H1 (cell line): Measurements from ENCODE around the gene NRXN2. TPM values are rescaled to one million over a fixed set of nuclear protein-coding genes. Genes with fewer than 3 reads are reported as not detected.

Source experiments
- CTCF ChIA-PET: fragments of 300-600 bp; sonication (Branson Sonifier 250); formaldehyde crosslinking; loops from one replicate; lab custom pipeline; 2021; ENCODE audit not compliant: partially characterized antibody; lab: Charles Lee
- POLR2A ChIA-PET: fragments of 300-600 bp; sonication (Branson Sonifier 250); formaldehyde crosslinking; loops from one replicate; lab custom pipeline; 2021; ENCODE audit warnings: inconsistent platforms; ENCODE audit not compliant: partially characterized antibody; lab: Charles Lee
- DNase-seq, 2 experiments: peaks; one replicate each; pipeline versions ENCODE4 v3.0.0 to v3.0.0-alpha.2; 2010 to 2022; ENCODE audit warnings: low spot score in 2 of 2, low read depth in 1 of 2, mixed read lengths in 1 of 2
- FAIRE-seq: peaks from 2 replicates; lab custom pipeline; 2011; peaks lifted over from hg19 to GRCh38; lab: Jason Lieb, UNC
- H2AFZ ChIP-seq: 2 replicates; pipeline ENCODE4 v1.8.1; 2012; ENCODE audit warnings: low read length, inconsistent platforms
- H2AK5ac ChIP-seq: 2 replicates; pipeline ENCODE4 v1.6.1; 2013; ENCODE audit warnings: low read depth, low read length
- H2BK120ac ChIP-seq: replicated peaks from 2 replicates; pipeline ENCODE3; 2013; ENCODE audit warnings: low read depth, low read length, inconsistent platforms
- H2BK12ac ChIP-seq: 2 replicates; pipeline ENCODE4 v1.6.1; 2013; ENCODE audit warnings: low read depth, low read length
- H2BK15ac ChIP-seq: 2 replicates; pipeline ENCODE4 v1.6.1; 2013; ENCODE audit warnings: low read length
- H2BK20ac ChIP-seq: 2 replicates; pipeline ENCODE4 v1.6.1; 2013; ENCODE audit warnings: low read length
- H2BK5ac ChIP-seq: 2 replicates; pipeline ENCODE4 v1.6.1; 2013; ENCODE audit warnings: low read depth, low read length
- H3K14ac ChIP-seq: 2 replicates; pipeline ENCODE4 v1.6.1; 2013; ENCODE audit warnings: inconsistent platforms; ENCODE audit not compliant: insufficient read length
- H3K18ac ChIP-seq: 2 replicates; pipeline ENCODE4 v1.6.1; 2013; ENCODE audit warnings: low read length; ENCODE audit errors: extremely low read depth
- H3K23ac ChIP-seq: 2 replicates; pipeline ENCODE4 v1.6.1; 2013; ENCODE audit warnings: inconsistent platforms; ENCODE audit not compliant: insufficient read length
- H3K23me2 ChIP-seq: 2 replicates; pipeline ENCODE4 v1.6.1; 2013; ENCODE audit warnings: low read depth, low read length
- H3K27ac ChIP-seq: 2 replicates; pipeline ENCODE4 v1.6.1; 2011; ENCODE audit warnings: low read depth, low read length, inconsistent platforms
- H3K27me3 ChIP-seq, 4 experiments: replicated peaks in 1 of 4; 1 replicate in 1 of 4; 2 replicates in 3 of 4; pipeline versions ENCODE4 v1.6.1 to v1.8.1; 2011 to 2013; ENCODE audit warnings: low read length in 3 of 4, mild to moderate bottlenecking in 3 of 4, inconsistent platforms in 2 of 4, mixed read lengths in 2 of 4, moderate library complexity in 1 of 4; ENCODE audit not compliant: control insufficient read depth in 3 of 4, insufficient read depth in 3 of 4; ENCODE audit errors: extremely low read depth in 1 of 4
- H3K36me3 ChIP-seq, 4 experiments: 2 replicates each; pipeline versions ENCODE4 v1.6.1 to v1.8.1; 2011 to 2013; ENCODE audit warnings: mild to moderate bottlenecking in 4 of 4, low read length in 3 of 4, moderate library complexity in 2 of 4, control low read depth in 1 of 4, inconsistent platforms in 1 of 4; ENCODE audit not compliant: insufficient read depth in 4 of 4, control insufficient read depth in 2 of 4
- H3K4ac ChIP-seq: replicated peaks from 2 replicates; pipeline ENCODE3; 2013; ENCODE audit warnings: low read length, low read depth, mixed read lengths, inconsistent platforms; ENCODE audit not compliant: insufficient read length
- H3K4me1 ChIP-seq, 4 experiments: replicated peaks in 1 of 4; 1 replicate in 1 of 4; 2 replicates in 3 of 4; pipeline versions ENCODE4 v1.6.1 to v1.8.1; 2011 to 2013; ENCODE audit warnings: low read length in 3 of 4, inconsistent platforms in 2 of 4, mixed read lengths in 1 of 4; ENCODE audit not compliant: insufficient read depth in 4 of 4, control insufficient read depth in 3 of 4
- H3K4me2 ChIP-seq, 2 experiments: 2 replicates each; pipeline versions ENCODE4 v1.6.1 to v1.8.1; 2011 to 2013; ENCODE audit warnings: low read depth in 2 of 2, low read length in 2 of 2, control low read depth in 1 of 2, inconsistent platforms in 1 of 2, mild to moderate bottlenecking in 1 of 2; ENCODE audit not compliant: insufficient read depth in 1 of 2
- H3K4me3 ChIP-seq, 4 experiments: fragments of 200-600, 300-600 bp in 1 of 4; sonication (generic), shearing (Covaris generic), sonication (Bioruptor Twin) in 1 of 4; 2 replicates each; pipeline versions ENCODE4 v1.5.1 to v1.8.1; 2011 to 2016; ENCODE audit warnings: low read length in 4 of 4, low read depth in 3 of 4, control low read depth in 2 of 4, inconsistent platforms in 2 of 4, mild to moderate bottlenecking in 2 of 4, mixed read lengths in 1 of 4, moderate library complexity in 1 of 4; ENCODE audit not compliant: insufficient read depth in 2 of 4; ENCODE audit errors: extremely low read depth in 1 of 4
- H3K56ac ChIP-seq: replicated peaks from 2 replicates; pipeline ENCODE3; 2013; ENCODE audit warnings: low read depth, mild to moderate bottlenecking, mixed read lengths, low read length, inconsistent platforms; ENCODE audit not compliant: insufficient read length
- H3K79me1 ChIP-seq: 2 replicates; pipeline ENCODE4 v1.6.1; 2013; ENCODE audit warnings: low read depth, low read length, control low read depth
- H3K79me2 ChIP-seq, 2 experiments: 2 replicates each; pipeline versions ENCODE4 v1.6.1 to v1.8.1; 2012 to 2013; ENCODE audit warnings: low read length in 2 of 2, mild to moderate bottlenecking in 2 of 2, inconsistent platforms in 1 of 2; ENCODE audit not compliant: insufficient read depth in 2 of 2, control insufficient read depth in 1 of 2
- H3K9ac ChIP-seq, 4 experiments: replicated peaks in 1 of 4; 1 replicate in 1 of 4; 2 replicates in 3 of 4; pipeline versions ENCODE4 v1.6.1 to v1.8.1; 2011 to 2013; ENCODE audit warnings: low read depth in 3 of 4, low read length in 3 of 4, control low read depth in 2 of 4, mild to moderate bottlenecking in 2 of 4, moderate library complexity in 2 of 4, inconsistent platforms in 1 of 4; ENCODE audit errors: extremely low read depth in 1 of 4
- H3K9me3 ChIP-seq, 2 experiments: 2 replicates each; pipeline versions ENCODE4 v1.6.1 to v1.8.1; 2012 to 2013; ENCODE audit warnings: mild to moderate bottlenecking in 2 of 2, moderate library complexity in 2 of 2, control low read depth in 1 of 2, inconsistent platforms in 1 of 2, low read depth in 1 of 2, low read length in 1 of 2, mixed read lengths in 1 of 2; ENCODE audit not compliant: insufficient read depth in 2 of 2
- H4K20me1 ChIP-seq, 2 experiments: replicated peaks in 1 of 2; 2 replicates each; pipeline versions ENCODE3 to v1.8.1; 2011 to 2013; ENCODE audit warnings: inconsistent platforms in 2 of 2, low read length in 2 of 2, mild to moderate bottlenecking in 1 of 2; ENCODE audit not compliant: insufficient read depth in 2 of 2, control insufficient read depth in 1 of 2
- H4K5ac ChIP-seq: 2 replicates; pipeline ENCODE4 v1.6.1; 2013; ENCODE audit warnings: low read length, low read depth, mixed read lengths, inconsistent platforms; ENCODE audit not compliant: insufficient read length
- H4K8ac ChIP-seq: 2 replicates; pipeline ENCODE4 v1.8.0; 2013; ENCODE audit warnings: mild to moderate bottlenecking, moderate library complexity, low read length, inconsistent platforms; ENCODE audit not compliant: insufficient read depth; ENCODE audit errors: extremely low read depth
- H4K91ac ChIP-seq: replicated peaks from 2 replicates; pipeline ENCODE3; 2013; ENCODE audit warnings: low read length, mixed read lengths, inconsistent platforms; ENCODE audit not compliant: insufficient read length
- POLR2AphosphoS5 ChIP-seq: IDR thresholded peaks from 2 replicates; pipeline ENCODE4 v1.6.1; 2011; ENCODE audit warnings: low read depth, low read length
- TCF12 ChIP-seq: IDR thresholded peaks from 2 replicates; pipeline ENCODE4 v1.6.1; 2011; ENCODE audit warnings: low read depth, mild to moderate bottlenecking, low read length
- WGBS, 2 experiments: shearing (Covaris generic) in 1 of 2; methylation state at CpG; one replicate each; pipeline versions ENCODE4 v1.1.6 to v1.1.7; 2013 to 2015; ENCODE audit warnings: low lambda C conversion rate in 2 of 2, mixed read lengths in 2 of 2, inconsistent platforms in 1 of 2, low coverage in 1 of 2, missing lambda C conversion rate in 1 of 2; ENCODE audit not compliant: insufficient replicate concordance in 2 of 2, insufficient coverage in 1 of 2, insufficient read length in 1 of 2; ENCODE audit errors: extremely low coverage in 1 of 2, missing lambda C conversion rate in 1 of 2; 5-methylcytosine and 5-hydroxymethylcytosine counted together
- polyA plus RNA-seq, 7 experiments: library from polyadenylated mRNA; depleted of rRNA in 3 of 7; stranded (reverse) in 5 of 7; unstranded in 2 of 7; fragments of >200 nt in 5 of 7; fragments of 200-250 nt in 2 of 7; gene quantifications; 1 replicate in 5 of 7; 2 replicates in 1 of 7; 4 replicates in 1 of 7; pipeline versions ENCODE4 v1.2.1 to v1.2.3, GENCODE V29; 2011 to 2013; ENCODE audit warnings: missing spikeins in 2 of 7, mixed read lengths in 2 of 7
- total RNA-seq: library from RNA; stranded (reverse); fragmentation: NEBNext Ultra II Directional; extraction: Animal tissue kit (Norgen Biotek cat#: 25700); gene quantifications from 2 replicates; pipeline ENCODE4 v1.2.1, GENCODE V29; 2021

NRXN2 gene
- total and polyA plus RNA-seq, 2 of the 8 experiments (the other 6 are each of a cell fraction or from before 2014, with no cell fraction given), result 1.3 to 11.5 TPM

- DNase-seq, result no peak
- H4K91ac ChIP-seq, result no peak overlapping the region
- H4K5ac ChIP-seq, result no peak overlapping the region
- no peak overlapping the region for H2BK120ac ChIP-seq
- H3K14ac ChIP-seq, result no peak overlapping the region
- ChIA-PET CTCF (interaction anchor here (23.6 kb wide), 1 partner anchor 24 kb away, joined by 376 read pairs; the partner anchor contains the start of gene RASGRP2), POLR2A (interaction anchor here (1.4 to 42.9 kb wide), 4 partner anchors 4 to 32 kb away, joined by 3 to 1087 read pairs (median 546); partner anchors contain the start of genes PYGM, RASGRP2 and SF1)
- peaks cover 11 to 54% of the 10 kb centered on the region in 2 experiments for H3K79me2 ChIP-seq
- H3K9me3 ChIP-seq, result no peaks in the 10 kb centered on the region
- H2BK5ac ChIP-seq, result no peak overlapping the region
- H3K4me3 ChIP-seq, result no peak overlapping the region
- no peak overlapping the region for H3K27ac ChIP-seq
- H3K9ac ChIP-seq, result no peak overlapping the region
- H2BK15ac ChIP-seq, result no peak overlapping the region
- H4K8ac ChIP-seq, result no peak overlapping the region
- no peak overlapping the region for H2AK5ac ChIP-seq
- no peak overlapping the region for H3K18ac ChIP-seq
- H3K36me3 ChIP-seq, result peaks cover 66 to 100% (median 92%) of the 10 kb centered on the region in 4 experiments
- no peak overlapping the region for H2BK12ac ChIP-seq
- no peaks in the 10 kb centered on the region; a peak in 1 of 7 replicates for H3K27me3 ChIP-seq
- WGBS, 2 experiments, result 97% methylated on average over 6 of the region's 6 CpGs; no CpG with 5 or more reads in 1 of the 2 experiments
- peaks cover 6% of the 10 kb centered on the region for H3K79me1 ChIP-seq
- peaks cover 7 to 26% (median 21%) of the 10 kb centered on the region in 4 experiments for H3K4me1 ChIP-seq
- H3K4ac ChIP-seq, result no peak overlapping the region
- no peak overlapping the region for H2BK20ac ChIP-seq
- no peak overlapping the region for H3K23ac ChIP-seq
- H3K56ac ChIP-seq, result no peak overlapping the region
- no peak for FAIRE-seq
- H3K4me2 ChIP-seq, result no peak overlapping the region
- H2AFZ ChIP-seq, result no peak overlapping the region
- peak; percentile 57 for TF ChIP-seq POLR2AphosphoS5
- TF ChIP-seq TCF12, result no peak
- no peaks in the 10 kb centered on the region for H3K23me2 ChIP-seq
- peaks cover 35 to 49% of the 10 kb centered on the region in 2 experiments for H4K20me1 ChIP-seq
These were observed 46.3 kb upstream of the NRXN2 start for GRCh38 chr11:64769283-64769682.
